ENCODE measurements around the gene APP.

DNA sequence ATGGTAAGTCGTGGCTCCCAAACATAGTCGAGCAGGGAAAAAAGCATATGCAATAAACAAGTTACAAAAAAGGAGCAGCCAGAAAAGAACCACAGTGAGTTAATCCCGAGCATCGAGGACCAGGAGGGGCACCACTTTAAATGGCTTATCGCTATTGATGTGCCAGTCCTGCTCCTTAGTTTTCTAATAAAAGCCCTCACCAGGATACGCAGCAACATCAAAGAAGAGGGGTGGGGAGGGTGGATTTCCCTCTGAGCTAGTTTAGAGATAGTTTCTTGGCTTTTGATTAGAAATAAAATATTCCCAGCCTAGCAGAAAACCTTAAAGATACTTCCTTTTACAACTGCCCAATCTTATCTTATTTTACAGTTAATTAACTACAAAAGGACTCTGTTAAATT is 265.4 kb downstream of the APP start:
- TF ChIP-seq, protein P1, sequence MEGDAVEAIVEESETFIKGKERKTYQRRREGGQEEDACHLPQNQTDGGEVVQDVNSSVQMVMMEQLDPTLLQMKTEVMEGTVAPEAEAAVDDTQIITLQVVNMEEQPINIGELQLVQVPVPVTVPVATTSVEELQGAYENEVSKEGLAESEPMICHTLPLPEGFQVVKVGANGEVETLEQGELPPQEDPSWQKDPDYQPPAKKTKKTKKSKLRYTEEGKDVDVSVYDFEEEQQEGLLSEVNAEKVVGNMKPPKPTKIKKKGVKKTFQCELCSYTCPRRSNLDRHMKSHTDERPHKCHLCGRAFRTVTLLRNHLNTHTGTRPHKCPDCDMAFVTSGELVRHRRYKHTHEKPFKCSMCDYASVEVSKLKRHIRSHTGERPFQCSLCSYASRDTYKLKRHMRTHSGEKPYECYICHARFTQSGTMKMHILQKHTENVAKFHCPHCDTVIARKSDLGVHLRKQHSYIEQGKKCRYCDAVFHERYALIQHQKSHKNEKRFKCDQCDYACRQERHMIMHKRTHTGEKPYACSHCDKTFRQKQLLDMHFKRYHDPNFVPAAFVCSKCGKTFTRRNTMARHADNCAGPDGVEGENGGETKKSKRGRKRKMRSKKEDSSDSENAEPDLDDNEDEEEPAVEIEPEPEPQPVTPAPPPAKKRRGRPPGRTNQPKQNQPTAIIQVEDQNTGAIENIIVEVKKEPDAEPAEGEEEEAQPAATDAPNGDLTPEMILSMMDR (IDR thresholded peaks at IDR 0.05; ENCODE audit: insufficient read depth, low read length, poor library complexity, severe bottlenecking), result no peak
- no peak for TF ChIP-seq EZH2phosphoT487 (conservative IDR thresholded peaks at IDR 0.05; ENCODE audit: low read length)
